Body of pancreas (tissue), 4 donors: Measurements from ENCODE around the gene ABHD6. TPM values are rescaled to one million over a fixed set of nuclear protein-coding genes. Genes with fewer than 3 reads are reported as not detected.
"Not testable (repeated sequence)": the region's sequence is repeated elsewhere in the genome, so short reads cannot be mapped to it uniquely, and the experiment has no call there.

Experiments used
- ATAC-seq: fragments of 150-250 bp; one replicate; pipeline ENCODE4 v1.9.1; 2016
- DNase-seq, 4 donors: peaks; one replicate each; pipeline ENCODE4 v3.0.0-alpha.2; 2019
- H3K27ac ChIP-seq, 4 donors: fragments of 200-600 bp; sonication (generic); 1 replicate in 3 of 4; 2 replicates in 1 of 4; pipeline versions ENCODE4 v1.5.1 to v1.6.1; 2016 to 2019; ENCODE audit warnings: mild to moderate bottlenecking in 1 of 4, mixed read lengths in 1 of 4, moderate library complexity in 1 of 4
- H3K27me3 ChIP-seq, 2 donors: fragments of 200-600 bp; sonication (generic); one replicate each; pipeline ENCODE4 v1.6.0; 2016; ENCODE audit warnings: mild to moderate bottlenecking in 1 of 2
- H3K36me3 ChIP-seq, 2 donors: fragments of 200-600 bp; sonication (generic); replicated peaks in 1 of 2; 2 replicates each; pipeline ENCODE4 v1.5.1; 2016; ENCODE audit warnings: low read depth in 2 of 2; ENCODE audit not compliant: insufficient read depth in 1 of 2
- H3K4me1 ChIP-seq: fragments of 200-600 bp; sonication (generic); one replicate; pipeline ENCODE4 v1.6.0; 2016
- H3K4me3 ChIP-seq, 2 donors: fragments of 200-600 bp; sonication (generic); 1 replicate in 1 of 2; 2 replicates in 1 of 2; pipeline ENCODE4 v1.5.1; 2016 to 2019
- H3K9me3 ChIP-seq, 3 donors: fragments of 200-600 bp; sonication (generic); 1 replicate in 2 of 3; 2 replicates in 1 of 3; pipeline ENCODE4 v1.5.1; 2016
- POLR2A ChIP-seq, 3 donors: fragments of 450-650 bp; IDR thresholded peaks; one replicate each; pipeline ENCODE4 v1.6.1; 2016; ENCODE audit warnings: antibody characterized with exemption in 3 of 3, mild to moderate bottlenecking in 2 of 3
- WGBS, 2 donors: methylation state at CpG; one replicate each; pipeline ENCODE4 v1.1.5; 2017; 5-methylcytosine and 5-hydroxymethylcytosine counted together
- intact Hi-C: fragments of 100-400 bp; cut with DNase I; formaldehyde crosslinking; loops from one replicate; pipeline ENCODE4 v1.15.1; 2023
- total RNA-seq, 2 donors: library from RNA; depleted of rRNA; stranded (reverse); fragments of >200 nt; gene quantifications; one replicate each; pipeline ENCODE4 v1.1.0, GENCODE V29; 2016
- TF ChIP-seq, protein P1 (sequence below), 7 experiments: fragments of 450-650 bp in 4 of 7; fragments of 200-600 bp in 3 of 7; sonication (generic) in 3 of 7; IDR thresholded peaks; one replicate each; pipeline ENCODE4 v1.5.1; 2016 to 2019; ENCODE audit warnings: antibody characterized with exemption in 7 of 7

ABHD6 gene
- total RNA-seq, 2 donors from 2014 or later, result 5.3 to 6.2 TPM

DNA sequence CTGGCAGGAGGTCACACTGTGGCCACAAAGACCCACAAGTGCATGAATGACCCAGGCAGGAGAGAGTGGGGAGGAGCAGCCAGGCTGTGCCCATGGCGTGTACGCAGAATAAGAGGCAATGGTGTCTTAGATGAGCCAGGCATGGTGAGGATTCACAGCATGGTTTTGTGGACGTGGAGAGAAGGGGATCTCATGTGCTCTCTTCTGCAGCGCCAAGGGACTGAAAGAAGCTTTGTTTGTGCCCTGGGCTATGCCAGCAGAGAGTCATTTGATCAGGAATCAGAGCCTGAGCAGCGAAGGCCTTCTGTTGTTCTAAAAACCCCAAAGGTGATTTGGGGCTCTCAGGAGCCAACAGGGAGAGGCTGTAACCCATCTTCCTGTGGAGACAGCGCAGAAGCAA lies 49.8 kb downstream of the ABHD6 start:
- Histone ChIP-seq H3K4me3 (no peak overlapping the region), H3K36me3 (no peaks in the 10 kb centered on the region), H3K4me1 (no peaks in the 10 kb centered on the region), H3K9me3 (no peaks in the 10 kb centered on the region), H3K27ac (no peak overlapping the region), H3K27me3 (no peaks in the 10 kb centered on the region)
- ATAC-seq (no peak), DNase-seq (no peak)
- intact Hi-C loops, result no loop called here
- TF ChIP-seq POLR2A (IDR thresholded peaks at IDR 0.05), result no peak
- TF ChIP-seq, protein P1, sequence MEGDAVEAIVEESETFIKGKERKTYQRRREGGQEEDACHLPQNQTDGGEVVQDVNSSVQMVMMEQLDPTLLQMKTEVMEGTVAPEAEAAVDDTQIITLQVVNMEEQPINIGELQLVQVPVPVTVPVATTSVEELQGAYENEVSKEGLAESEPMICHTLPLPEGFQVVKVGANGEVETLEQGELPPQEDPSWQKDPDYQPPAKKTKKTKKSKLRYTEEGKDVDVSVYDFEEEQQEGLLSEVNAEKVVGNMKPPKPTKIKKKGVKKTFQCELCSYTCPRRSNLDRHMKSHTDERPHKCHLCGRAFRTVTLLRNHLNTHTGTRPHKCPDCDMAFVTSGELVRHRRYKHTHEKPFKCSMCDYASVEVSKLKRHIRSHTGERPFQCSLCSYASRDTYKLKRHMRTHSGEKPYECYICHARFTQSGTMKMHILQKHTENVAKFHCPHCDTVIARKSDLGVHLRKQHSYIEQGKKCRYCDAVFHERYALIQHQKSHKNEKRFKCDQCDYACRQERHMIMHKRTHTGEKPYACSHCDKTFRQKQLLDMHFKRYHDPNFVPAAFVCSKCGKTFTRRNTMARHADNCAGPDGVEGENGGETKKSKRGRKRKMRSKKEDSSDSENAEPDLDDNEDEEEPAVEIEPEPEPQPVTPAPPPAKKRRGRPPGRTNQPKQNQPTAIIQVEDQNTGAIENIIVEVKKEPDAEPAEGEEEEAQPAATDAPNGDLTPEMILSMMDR (IDR thresholded peaks at IDR 0.05), result no peak
- 91 to 95% methylated on average over 6 of the region's 6 CpGs for WGBS, 2 donors

GRCh38 chr3:58288011-58288728 lies 50.6 kb downstream of the ABHD6 start:
- ATAC-seq, result no peak
- no peak overlapping the region for H3K27ac ChIP-seq
- intact Hi-C loops, result no loop called here
- no peak for TF ChIP-seq POLR2A (IDR thresholded peaks at IDR 0.05)
- TF ChIP-seq, protein P1 (IDR thresholded peaks at IDR 0.05), result no peak
- no peak for DNase-seq
- 83% methylated on average over 4 of the region's 4 CpGs for WGBS, 2 donors
- H3K36me3 ChIP-seq, result no peaks in the 10 kb centered on the region
- H3K27me3 ChIP-seq, result no peaks in the 10 kb centered on the region
- H3K4me3 ChIP-seq, result no peak overlapping the region
- no peaks in the 10 kb centered on the region for H3K9me3 ChIP-seq
- no peaks in the 10 kb centered on the region for H3K4me1 ChIP-seq

- DNase-seq, H3K27me3 ChIP-seq, H3K27ac ChIP-seq, ATAC-seq, H3K36me3 ChIP-seq, intact Hi-C loops, H3K4me1 ChIP-seq, H3K4me3 ChIP-seq, H3K9me3 ChIP-seq: not testable (repeated sequence)
- 83 to 88% methylated on average over 1 to 3 of the region's 4 CpGs for WGBS, 2 donors
These were observed 51.5 kb downstream of the ABHD6 start for GRCh38 chr3:58288964-58289613.

- DNase-seq, H3K4me3 ChIP-seq, intact Hi-C loops, H3K36me3 ChIP-seq, H3K9me3 ChIP-seq, ATAC-seq, H3K27me3 ChIP-seq, H3K27ac ChIP-seq, H3K4me1 ChIP-seq: not testable (repeated sequence)
- 100% methylated on average over 1 of the region's 33 CpGs; no CpG with 5 or more reads in 1 of the 2 donors for WGBS, 2 donors
These were observed 52.9 kb downstream of the ABHD6 start for GRCh38 chr3:58290446-58290845.

GRCh38 chr3:58291671-58292338 lies 54.2 kb downstream of the ABHD6 start:
- 76 to 81% methylated on average over 9 of the region's 9 CpGs for WGBS, 2 donors
- Histone ChIP-seq H3K4me3 (no peak overlapping the region), H3K27ac (no peak overlapping the region), H3K9me3 (no peaks in the 10 kb centered on the region), H3K4me1 (no peaks in the 10 kb centered on the region), H3K36me3 (no peaks in the 10 kb centered on the region), H3K27me3 (no peaks in the 10 kb centered on the region)
- DNase-seq, result no peak
- TF ChIP-seq POLR2A (IDR thresholded peaks at IDR 0.05), result no peak
- TF ChIP-seq, protein P1 (IDR thresholded peaks at IDR 0.05), result no peak
- intact Hi-C loops, result no loop called here
- no peak for ATAC-seq
